HG03439 (cell line): Measurements from ENCODE around the gene AZGP1.
"Not testable (repeated sequence)": the region's sequence is repeated elsewhere in the genome, so short reads cannot be mapped to it uniquely, and the experiment has no call there.

Source experiments
- ATAC-seq: cut with Tn5 transposase; IDR thresholded peaks from one replicate; pipeline ENCODE4 v1.9.1; 2021; ENCODE audit warnings: mild to moderate bottlenecking, moderate library complexity; ENCODE audit not compliant: unreplicated experiment

AZGP1 gene

DNA sequence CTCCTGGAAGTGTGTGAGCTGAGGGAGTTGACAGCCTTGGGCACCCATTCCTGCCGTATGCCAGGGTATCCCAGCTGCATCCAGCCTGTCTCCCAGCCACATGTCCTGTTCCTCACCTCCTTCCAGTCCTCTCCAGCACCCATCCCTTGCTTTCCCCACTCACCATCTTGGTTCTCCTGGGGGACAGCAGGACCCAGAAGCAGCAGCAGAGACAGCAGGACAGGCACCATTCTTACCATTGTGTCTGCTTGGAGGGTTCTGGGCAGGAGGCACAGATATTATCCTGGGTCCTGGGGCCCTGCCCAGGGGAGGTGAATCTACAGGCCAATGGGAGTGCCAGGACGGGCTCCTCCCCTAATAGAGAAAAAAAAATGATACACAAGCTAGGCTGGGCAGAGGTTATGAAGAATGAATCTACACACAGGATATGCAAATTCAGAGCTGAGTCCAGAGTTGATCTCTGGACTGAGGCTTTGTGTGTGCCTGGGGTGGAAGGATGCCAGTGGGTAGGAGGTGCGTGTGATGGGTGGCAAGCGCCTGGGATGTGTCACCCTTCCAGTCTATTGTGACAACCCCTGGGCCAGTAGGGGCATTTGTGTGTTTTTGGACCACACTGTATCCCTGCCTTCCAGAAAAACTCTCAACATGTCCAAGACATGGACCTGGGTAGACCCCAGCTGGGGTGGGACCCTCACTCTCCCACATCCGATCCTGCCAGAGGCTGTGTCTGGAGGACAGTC, at the start of gene AZGP1:
Gene AZGP1, minus strand, starts transcription at position 250 of the 740 bp plus-strand sequence. Its CDS starts 11 bp downstream, at position 239.
- ATAC-seq, result no peak

DNA sequence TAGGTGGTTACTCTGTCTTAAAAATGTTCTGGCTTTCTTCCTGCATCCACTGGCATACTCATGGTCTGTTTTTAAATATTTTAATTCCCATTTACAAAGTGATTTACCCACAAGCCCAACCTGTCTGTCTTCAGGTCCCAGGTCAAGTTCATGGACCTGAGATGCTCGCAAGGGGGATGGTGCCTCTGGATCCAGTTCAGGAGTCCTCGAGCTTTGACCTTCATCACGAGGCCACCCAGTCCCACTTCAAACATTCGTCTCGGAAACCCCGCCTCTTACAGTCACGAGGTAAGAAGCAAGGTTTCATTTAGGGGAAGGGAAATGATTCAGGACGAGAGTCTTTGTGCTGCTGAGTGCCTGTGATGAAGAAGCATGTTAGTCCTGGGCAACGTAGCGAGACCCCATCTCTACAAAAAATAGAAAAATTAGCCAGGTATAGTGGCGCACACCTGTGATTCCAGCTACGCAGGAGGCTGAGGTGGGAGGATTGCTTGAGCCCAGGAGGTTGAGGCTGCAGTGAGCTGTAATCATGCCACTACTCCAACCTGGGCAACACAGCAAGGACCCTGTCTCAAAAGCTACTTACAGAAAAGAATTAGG, 48.3 kb upstream of the AZGP1 start:
- no peak for ATAC-seq

DNA sequence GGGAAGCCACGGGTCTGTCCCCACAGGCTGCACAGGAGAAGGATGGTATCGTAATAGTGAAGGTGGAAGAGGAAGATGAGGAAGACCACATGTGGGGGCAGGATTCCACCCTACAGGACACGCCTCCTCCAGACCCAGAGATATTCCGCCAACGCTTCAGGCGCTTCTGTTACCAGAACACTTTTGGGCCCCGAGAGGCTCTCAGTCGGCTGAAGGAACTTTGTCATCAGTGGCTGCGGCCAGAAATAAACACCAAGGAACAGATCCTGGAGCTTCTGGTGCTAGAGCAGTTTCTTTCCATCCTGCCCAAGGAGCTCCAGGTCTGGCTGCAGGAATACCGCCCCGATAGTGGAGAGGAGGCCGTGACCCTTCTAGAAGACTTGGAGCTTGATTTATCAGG, 47.7 kb upstream of the AZGP1 start:
- no peak for ATAC-seq

DNA sequence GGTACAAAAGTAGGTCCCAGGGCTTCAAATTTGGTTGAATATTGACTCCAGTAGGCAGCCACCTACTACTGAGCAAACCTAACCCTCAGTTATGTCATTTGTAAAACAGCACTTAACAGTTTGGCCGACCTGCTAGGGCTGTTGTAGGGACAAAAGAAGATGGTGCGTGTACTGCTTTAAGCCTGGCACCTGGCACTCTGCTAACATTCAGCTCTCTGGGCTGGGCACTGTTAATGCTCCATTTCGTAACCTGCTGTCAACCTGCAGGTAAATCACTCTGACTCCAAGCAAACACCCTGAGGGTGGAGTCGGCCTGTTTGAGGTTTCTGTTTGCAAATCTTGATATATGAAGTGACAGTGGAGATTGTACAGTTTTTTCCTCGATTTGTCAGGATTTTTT, 46.8 kb upstream of the AZGP1 start:
- no peak for ATAC-seq

DNA sequence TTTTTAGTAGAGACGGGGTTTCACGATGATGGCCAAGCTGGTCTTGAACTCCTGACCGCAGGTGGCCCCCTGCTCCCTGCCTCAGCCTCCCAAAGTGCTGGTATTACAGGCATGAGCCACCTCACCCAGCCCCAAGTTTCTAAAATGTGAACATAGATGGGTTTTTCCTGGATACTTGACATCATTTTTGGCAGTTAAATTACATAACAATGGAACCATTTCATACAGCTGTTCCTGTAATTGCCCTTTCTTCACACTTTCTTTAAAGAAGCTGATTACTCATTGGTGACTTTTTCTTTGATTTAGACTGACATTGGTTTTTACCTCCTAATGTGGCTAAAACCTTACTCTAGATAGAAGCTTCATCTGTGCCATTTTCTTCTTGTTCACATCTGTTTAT, 45.5 kb upstream of the AZGP1 start:
- ATAC-seq, result no peak

DNA sequence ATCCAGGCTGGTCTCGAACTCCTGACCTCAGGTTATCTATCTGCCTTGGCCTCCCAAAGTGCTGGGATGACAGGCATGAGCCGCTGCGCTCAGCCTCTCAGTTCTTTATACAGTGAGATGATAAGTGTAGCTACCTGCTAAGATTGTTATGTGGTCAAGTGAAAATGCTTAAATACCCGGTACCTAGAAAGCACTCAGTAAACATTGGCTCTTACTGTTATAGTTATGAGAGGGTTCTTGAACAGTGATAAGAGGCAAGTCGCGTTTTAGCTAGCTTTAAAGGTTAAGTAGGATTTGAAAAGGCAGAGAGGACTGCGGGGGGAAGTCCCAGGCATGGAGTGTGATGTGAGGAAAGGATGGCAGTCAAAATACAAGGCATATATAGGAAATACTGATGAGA, 44.1 kb upstream of the AZGP1 start:
- ATAC-seq, result no peak

DNA sequence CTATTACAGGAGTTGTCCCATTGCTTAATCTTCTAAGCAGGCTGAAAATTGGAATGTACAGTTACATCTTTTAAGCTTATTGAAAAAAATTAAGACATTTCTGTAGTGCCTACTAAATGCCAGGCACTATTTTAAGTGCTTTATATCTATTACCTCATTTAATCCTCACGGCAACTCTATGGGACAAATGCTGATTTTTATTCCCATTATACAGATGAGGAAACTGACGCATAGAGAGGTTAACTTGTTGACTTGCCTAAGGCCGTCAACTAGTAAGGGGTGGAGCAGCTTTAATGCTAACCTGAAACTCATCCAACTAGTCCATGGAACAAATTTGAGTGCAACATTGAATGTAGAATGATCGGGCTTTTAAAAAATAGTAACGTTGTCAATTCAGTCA, 42.0 kb upstream of the AZGP1 start:
- no peak for ATAC-seq

DNA sequence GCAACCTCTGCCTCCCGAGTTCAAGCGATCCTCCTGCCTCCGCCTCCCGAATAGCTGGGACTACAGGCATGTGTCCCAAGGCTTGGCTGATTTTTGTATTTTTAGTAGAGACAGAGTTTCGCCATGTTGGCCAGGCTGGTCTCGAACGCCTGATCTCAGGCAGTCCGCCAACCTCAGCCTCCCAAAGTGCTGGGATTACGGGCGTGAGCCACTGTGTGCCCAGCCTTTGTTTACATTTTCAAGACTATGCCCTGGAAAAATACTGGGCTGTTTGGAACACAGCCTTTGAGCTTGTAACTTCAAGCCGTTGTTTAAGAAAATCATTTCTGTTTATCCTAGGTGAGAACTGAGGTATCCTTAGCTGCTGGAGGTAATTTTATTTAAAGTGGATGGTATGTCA, 41.5 kb upstream of the AZGP1 start:
- no peak for ATAC-seq

DNA sequence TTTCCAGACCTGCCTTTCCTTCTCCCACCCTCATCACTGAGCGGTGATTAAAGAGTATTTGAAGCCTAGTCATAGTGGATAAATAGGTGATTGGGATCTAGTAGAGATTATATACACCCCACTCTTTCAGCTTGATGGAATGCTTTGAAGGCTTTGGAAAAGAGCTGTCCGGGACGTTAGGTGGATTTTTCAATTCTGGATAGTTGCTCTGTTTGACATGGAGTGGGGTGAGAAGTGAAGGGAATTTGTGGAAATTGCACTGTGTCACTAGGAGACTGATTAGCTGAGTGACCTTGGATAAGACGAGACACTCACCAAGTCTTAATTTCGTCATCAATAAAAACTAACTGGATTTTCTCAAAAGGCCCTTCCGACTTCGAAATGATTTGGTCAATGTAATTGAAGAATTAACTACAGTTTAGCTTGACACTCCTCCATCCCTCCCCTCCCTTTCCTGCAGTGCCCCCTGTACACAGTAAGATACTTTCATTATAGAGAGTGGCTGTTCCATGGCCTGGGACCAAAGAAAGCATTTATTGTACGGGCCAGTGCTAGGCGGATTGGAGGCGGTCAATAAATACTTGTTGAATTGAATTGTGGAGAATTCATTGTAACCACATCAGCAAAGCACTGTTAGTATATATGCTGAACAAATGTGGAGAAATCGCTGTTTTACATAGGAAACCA, 40.5 kb upstream of the AZGP1 start:
- ATAC-seq, result no peak

DNA sequence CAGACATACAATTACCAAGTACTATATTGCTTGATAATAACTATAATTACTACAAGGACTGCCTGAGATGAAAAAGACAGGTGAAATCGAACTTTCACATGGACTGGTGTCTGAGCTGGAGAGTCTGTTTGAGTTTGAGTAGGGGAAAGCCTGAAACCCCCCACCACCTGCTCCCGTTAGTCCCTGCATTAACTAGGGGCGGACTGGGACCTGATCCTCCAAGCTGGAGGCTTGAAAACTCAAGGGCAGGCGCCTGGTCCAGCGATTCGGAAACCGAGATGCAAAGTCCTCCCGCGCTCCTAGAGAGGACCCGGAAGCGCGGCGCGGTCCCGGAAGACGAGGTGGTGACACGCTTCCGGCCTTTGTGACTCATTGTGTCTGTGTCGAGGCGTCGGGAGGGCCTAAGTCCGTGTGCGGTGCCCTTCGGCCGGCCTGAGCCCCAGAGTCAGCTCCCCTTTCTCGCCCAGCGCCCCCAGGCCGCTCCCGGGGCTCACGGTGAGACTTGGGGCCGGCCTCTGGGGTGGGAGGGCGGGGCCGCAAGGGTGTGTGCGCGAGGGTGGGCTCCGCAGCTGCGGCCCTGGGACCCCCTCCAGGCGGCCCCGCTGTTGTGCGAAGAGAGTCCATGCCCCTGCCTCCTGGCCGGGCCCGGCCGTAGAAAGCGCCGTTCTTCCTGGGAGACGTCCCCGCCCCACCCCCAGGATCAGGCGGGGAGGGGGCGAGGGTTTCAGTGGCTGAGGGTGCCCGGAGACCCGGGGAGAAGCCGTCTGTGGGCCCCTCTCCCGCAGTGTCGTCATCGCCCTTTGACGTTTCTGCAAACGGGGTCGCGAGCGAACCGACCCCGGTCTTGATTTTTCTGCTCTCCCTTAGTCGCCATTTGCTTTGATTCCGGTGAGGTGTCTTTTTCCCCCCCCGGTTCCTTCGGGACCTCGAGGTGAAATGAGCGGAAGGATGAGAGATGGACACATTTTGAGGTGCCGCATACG, 39.7 kb upstream of the AZGP1 start, which contains the start of gene ZKSCAN1:
Gene ZKSCAN1, plus strand, starts transcription at position 365 of the 983 bp plus-strand sequence. CDS start 7,911 bp downstream, outside the sequence.
- peak; percentile 91 for ATAC-seq

DNA sequence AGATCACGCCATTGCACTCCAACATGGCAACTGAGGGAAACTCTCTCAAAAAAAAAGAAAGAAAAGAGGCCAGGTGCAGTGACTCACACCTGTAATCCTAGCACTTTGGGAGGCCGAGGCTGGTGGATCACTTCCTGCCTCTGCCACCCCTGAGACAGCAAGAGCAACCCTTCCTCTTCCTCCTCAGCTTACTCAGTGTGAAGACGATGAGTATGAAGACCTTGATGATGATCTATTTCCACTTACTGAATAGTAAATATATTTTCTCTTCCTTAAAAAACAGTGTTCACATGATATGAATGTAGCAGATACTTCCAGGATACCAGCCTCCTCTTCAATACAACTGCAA, 37.5 kb upstream of the AZGP1 start:
- ATAC-seq, result no peak

DNA sequence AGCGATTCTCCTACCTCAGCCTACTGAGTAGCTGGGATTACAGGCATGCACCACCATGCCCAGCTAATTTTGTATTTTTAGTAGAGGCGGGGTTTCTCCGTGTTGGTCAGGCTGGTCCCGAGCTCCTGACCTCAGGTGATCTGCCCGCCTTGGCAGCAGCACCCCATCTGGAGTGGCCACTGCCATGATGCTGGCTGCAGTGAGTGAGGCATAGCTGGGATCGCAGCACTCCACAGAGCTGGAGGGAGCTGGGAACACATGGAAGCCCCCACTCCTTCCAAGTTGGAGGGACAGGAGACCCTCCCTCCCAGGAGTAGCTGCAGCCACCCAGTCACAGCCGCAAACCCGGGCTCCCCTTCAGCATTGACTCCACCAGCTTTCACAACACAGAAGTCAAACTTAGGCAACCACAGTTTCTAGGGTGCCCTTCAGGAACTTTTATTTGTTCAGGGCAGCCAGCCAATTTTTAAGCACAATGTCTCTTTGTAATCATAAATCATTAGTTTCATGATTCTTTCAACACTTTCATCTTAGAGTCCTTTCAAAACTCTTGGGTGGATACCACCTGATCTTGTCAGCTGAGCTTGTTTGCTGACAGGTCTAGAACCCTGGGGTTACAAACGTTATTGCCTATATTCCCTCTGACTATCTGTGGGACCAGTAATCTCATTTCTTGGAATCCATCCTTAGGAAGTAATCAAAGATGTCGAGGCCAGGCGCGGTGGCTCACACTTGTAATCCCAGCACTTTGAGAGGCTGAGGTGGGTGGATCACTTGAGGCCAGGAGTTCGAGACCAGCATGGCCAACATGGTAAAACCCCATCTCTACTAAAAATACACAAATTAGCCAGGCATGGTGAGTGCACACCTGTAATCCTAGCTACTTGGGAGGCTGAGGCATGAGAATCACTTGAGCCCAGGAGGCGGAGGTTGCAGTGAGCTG, 36.8 kb upstream of the AZGP1 start:
- not testable (repeated sequence) for ATAC-seq

DNA sequence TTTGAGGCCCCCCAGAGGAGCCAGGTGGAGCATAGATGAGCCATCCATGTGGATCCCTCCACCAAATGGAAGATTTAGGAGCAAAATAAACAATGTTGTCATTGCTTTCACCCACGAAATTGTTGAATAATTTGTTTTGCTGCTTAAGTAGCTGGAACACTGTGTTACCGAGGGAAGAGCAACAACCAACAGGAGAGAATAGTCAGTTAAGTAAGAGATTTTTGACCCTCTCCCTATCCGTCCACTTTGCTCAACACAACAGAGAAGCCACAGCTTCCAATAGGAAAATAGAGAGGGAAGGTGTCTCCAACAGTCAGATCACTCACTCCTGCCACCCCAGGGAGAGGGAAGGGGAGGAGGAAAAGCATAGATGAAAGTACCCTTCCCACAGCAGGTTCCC, 35.7 kb upstream of the AZGP1 start:
- no peak for ATAC-seq

DNA sequence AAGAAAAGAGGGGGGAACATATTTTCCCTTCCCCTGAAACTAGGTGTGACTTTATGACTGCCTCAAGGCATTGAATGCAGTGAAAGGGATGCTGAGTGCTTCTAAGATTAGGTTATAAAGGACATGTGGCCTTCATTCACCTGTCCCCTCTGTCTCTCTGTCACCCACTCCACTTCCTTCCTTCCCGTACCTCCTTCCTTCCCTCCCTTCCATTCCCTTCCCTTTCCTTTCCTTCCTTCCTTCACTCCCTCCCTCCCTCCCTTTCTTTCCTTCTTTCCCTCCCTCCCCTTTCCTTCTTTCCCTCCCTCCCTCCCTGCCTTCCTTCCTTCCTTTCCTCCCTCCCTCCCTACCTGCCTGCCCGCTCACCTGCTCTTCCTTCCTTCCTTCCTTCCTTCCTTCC, 35.1 kb upstream of the AZGP1 start:
- no peak for ATAC-seq

DNA sequence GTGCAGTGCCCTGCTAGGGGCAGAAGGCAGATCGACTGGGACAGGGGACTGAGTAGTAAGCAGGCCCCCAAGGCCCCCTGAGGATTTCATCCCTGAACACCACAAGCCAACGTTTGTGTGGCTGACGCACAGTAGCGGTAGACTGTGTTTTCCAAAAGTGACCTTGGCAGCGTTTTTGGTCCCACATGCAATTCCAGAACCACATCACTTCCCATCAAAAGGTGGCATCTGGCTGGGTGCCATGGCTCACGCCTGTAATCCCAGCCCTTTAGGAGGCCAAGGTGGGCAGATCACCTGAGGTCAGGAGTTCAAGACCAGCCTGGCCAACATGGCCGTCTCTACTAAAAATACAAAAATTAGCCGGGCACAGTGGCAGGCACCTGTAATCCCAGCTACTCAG, 34.1 kb upstream of the AZGP1 start:
- not testable (repeated sequence) for ATAC-seq

DNA sequence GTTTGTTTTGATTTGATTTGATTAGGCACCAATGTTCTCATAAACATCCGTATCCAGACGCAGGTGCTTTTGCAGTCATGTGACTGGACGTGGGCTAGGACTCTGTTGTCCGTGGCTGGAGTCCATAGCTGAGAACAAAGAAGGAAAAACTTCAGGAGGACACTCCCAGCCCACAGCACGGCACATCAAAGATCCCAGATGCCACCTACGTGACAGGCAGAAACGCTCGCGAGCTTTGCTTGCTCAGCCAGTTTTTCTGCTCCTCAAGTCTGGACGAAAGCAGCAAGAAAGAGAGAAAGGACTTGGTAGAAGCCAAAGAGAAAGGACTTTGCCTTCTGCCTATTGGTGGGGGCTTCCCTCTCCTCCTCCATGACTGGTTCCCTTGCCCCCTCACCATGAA, 32.7 kb upstream of the AZGP1 start:
- no peak for ATAC-seq

DNA sequence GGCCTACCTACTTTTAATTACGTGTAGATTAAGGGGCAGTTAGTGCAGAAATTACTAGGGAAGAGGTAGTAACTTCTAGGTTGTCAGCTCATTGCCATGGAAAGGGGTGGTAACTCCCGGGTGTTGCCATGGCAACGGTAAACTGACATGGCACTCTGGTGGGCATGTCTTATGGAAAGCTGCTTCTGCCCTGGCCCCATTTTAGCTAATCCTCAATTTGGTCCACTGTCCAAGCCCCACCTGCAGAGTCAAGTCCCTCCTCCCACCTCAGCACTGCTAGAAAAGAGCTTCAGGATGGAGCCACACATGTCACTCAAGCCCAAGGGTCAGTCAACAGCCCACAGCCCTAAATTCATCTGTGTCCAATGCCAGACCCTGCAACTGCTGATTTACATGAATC, 32.1 kb upstream of the AZGP1 start:
- ATAC-seq, result no peak

DNA sequence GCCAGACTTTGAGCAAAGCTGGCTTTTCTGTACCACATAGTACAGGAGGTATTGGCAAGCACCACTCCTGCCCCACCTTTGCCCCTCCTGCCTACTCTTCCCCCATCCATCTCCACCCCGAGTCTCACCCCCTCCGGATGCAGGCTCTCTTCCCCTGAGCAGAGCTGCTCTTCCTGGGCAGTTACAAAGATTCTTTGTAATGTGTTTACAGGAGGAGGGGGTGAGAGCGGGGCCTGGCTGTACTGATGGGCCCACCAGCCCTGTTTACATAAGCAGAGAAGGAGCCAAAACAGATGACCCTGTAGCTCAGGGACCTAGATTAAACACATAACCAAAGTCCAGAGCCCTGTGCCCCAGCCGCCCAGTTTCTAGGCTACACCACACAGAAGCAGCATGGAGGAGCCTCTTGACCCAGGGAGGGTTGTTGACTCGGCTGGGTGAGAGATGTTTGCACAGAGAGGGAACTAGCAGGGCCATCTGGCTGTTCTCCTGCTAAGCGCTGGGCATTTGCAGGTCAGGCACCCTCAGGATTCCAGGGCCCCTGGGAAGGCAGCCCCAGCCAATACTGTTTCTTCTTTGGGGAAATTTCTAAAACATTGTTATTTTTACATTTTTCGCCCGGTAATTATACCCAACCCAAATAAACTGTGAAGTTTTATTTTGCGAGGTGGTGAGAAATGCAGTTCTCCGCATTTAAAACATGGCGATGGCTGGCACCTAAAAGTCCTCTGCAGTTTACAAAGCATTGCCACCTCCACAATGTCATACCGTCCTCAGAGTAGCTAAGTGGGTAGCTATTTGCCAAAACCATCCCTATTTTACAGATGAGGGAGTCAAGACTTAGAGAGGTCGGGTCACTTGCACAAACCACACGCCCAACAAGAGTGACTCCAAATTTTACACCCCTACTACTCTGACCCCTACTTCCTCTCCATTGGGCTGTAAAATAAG, 28.2 kb upstream of the AZGP1 start:
- no peak for ATAC-seq

DNA sequence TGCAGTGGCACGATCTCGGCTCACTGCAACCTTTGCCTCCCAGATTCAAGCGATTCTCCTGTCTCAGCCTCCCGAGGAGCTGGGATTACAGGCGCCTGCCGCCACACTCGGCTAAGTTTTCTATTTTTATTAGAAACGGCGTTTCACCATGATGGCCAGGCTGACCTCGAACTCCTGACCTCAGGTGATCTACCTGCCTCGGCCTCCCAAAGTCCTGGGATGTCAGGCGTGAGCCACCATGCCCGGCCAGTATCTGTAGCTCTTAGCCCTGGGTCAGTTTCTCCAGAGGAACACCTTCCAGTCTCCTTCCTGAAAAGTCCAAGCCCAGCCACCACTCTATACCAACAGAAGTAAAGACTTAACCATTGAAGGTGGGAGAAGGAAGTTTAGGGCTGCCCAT, 24.4 kb upstream of the AZGP1 start:
- no peak for ATAC-seq
